Stomach (tissue), 9 donors: ENCODE data around the gene CBLB. TPM values are rescaled to one million over a fixed set of nuclear protein-coding genes. Genes with fewer than 3 reads are reported as not detected.

Experiments
- DNase-seq, 2 donors: peaks; one replicate each; pipeline versions ENCODE4 v3.0.0 to v3.0.0-alpha.2; 2013 to 2019
- H3K27ac ChIP-seq, 5 donors: fragments of 200-600 bp in 4 of 5; sonication (generic) in 4 of 5; one replicate each; pipeline ENCODE4 v1.5.1; 2013 to 2019; ENCODE audit warnings: mild to moderate bottlenecking in 1 of 5, moderate library complexity in 1 of 5
- H3K27me3 ChIP-seq, 3 donors: fragments of 200-600 bp; sonication (generic); one replicate each; pipeline ENCODE4 v1.5.1; 2017 to 2019; ENCODE audit warnings: mixed run types in 1 of 3
- H3K36me3 ChIP-seq, 4 donors: fragments of 200-600 bp; sonication (generic); 1 replicate in 3 of 4; 2 replicates in 1 of 4; pipeline ENCODE4 v1.5.1; 2016 to 2019
- H3K4me1 ChIP-seq, 4 donors: fragments of 200-600 bp; sonication (generic); one replicate each; pipeline ENCODE4 v1.5.1; 2016 to 2019
- H3K4me3 ChIP-seq, 4 donors: fragments of 200-600 bp; sonication (generic) in 3 of 4; one replicate each; pipeline ENCODE4 v1.5.1; 2016 to 2019; ENCODE audit warnings: mild to moderate bottlenecking in 1 of 4
- H3K9me3 ChIP-seq, 4 donors: fragments of 200-600 bp; sonication (generic); one replicate each; pipeline ENCODE4 v1.5.1; 2016 to 2019
- CTCF ChIP-seq, 7 experiments: fragments of 450-650 bp in 4 of 7; fragments of 200-600 bp in 3 of 7; sonication (generic) in 3 of 7; IDR thresholded peaks; one replicate each; pipeline ENCODE4 v1.5.1; 2016 to 2019; ENCODE audit warnings: antibody characterized with exemption in 7 of 7, control low read depth in 2 of 7, mild to moderate bottlenecking in 1 of 7
- EP300 ChIP-seq: sonication (generic); formaldehyde crosslinking; IDR thresholded peaks from one replicate; pipeline ENCODE4 v1.6.1; 2017; ENCODE audit warnings: antibody characterized with exemption
- POLR2A ChIP-seq, 4 donors: fragments of 450-650 bp; IDR thresholded peaks; one replicate each; pipeline ENCODE4 v1.6.1; 2016; ENCODE audit warnings: antibody characterized with exemption in 4 of 4, control low read depth in 2 of 4, mild to moderate bottlenecking in 1 of 4, moderate library complexity in 1 of 4
- POLR2AphosphoS5 ChIP-seq, 3 donors: sonication (generic); formaldehyde crosslinking; IDR thresholded peaks; one replicate each; pipeline ENCODE4 v1.6.1; 2016; ENCODE audit warnings: antibody characterized with exemption in 3 of 3
- WGBS, 5 donors: extraction: QIAGEN DNeasy Blood & Tissue Kit in 3 of 5; methylation state at CpG; one replicate each; pipeline versions ENCODE4 v1.1.5 to v1.1.7; 2013 to 2018; 5-methylcytosine and 5-hydroxymethylcytosine counted together
- intact Hi-C: fragments of 100-400 bp; cut with DNase I; formaldehyde crosslinking; loops from one replicate; pipeline ENCODE4 v1.15.1; 2023; ENCODE audit warnings: low total_unique reads
- polyA plus RNA-seq, 3 donors: library from polyadenylated mRNA; stranded (reverse); fragments of 200-250 nt; gene quantifications; one replicate each; pipeline ENCODE4 v1.2.3, GENCODE V29; 2013
- total RNA-seq, 5 donors: library from RNA; depleted of rRNA; stranded (reverse); fragments of >200 nt; gene quantifications; one replicate each; pipeline versions ENCODE4 v1.1.0 to v1.2.3, GENCODE V29; 2014 to 2016
- donor health status: healthy with polysubstance abuse.
- donor health status: Bipolar disorder and iron deficiency.
- donor health status: healthy.

CBLB gene
- total and polyA plus RNA-seq, 8 donors: 6.9 to 94.4 (median 46.0) TPM

- peaks cover 15 to 58% (median 36%) of the 10 kb centered on the region in 4 donors for H3K4me1 ChIP-seq
- no peaks in the 10 kb centered on the region for H3K27me3 ChIP-seq
- DNase-seq: no peak
- intact Hi-C loops: no loop called here
- no peak overlapping the region for H3K4me3 ChIP-seq
- TF ChIP-seq CTCF (IDR thresholded peaks at IDR 0.05) (no peak), POLR2AphosphoS5 (IDR thresholded peaks at IDR 0.05) (no peak), EP300 (no peak), POLR2A (IDR thresholded peaks at IDR 0.05) (no peak)
- peaks cover 0 to 6% (median 1%) of the 10 kb centered on the region in 4 donors for H3K36me3 ChIP-seq
- H3K27ac ChIP-seq: peak overlapping the region in 1 of 5 donors; percentile 38
- no peaks in the 10 kb centered on the region for H3K9me3 ChIP-seq
- 78 to 90% (median 83%) methylated on average over 3 of the region's 3 CpGs for WGBS, 5 donors
Measured at GRCh38 chr3:105834768-105835167, 34.0 kb downstream of the CBLB start.

GRCh38 chr3:105832644-105833043, 36.2 kb downstream of the CBLB start:
- peaks cover 14 to 57% (median 26%) of the 10 kb centered on the region in 4 donors for H3K4me1 ChIP-seq
- H3K27me3 ChIP-seq: no peaks in the 10 kb centered on the region
- TF ChIP-seq POLR2A (IDR thresholded peaks at IDR 0.05) (no peak), POLR2AphosphoS5 (IDR thresholded peaks at IDR 0.05) (no peak), EP300 (no peak), CTCF (IDR thresholded peaks at IDR 0.05) (no peak)
- no peaks in the 10 kb centered on the region for H3K9me3 ChIP-seq
- no peak for DNase-seq
- H3K4me3 ChIP-seq: no peak overlapping the region
- H3K36me3 ChIP-seq: peaks cover 0 to 3% (median 0%) of the 10 kb centered on the region in 4 donors
- intact Hi-C loops: no loop called here
- H3K27ac ChIP-seq: no peak overlapping the region
- WGBS, 5 donors: 65 to 82% (median 67%) methylated on average over 4 of the region's 4 CpGs

DNA sequence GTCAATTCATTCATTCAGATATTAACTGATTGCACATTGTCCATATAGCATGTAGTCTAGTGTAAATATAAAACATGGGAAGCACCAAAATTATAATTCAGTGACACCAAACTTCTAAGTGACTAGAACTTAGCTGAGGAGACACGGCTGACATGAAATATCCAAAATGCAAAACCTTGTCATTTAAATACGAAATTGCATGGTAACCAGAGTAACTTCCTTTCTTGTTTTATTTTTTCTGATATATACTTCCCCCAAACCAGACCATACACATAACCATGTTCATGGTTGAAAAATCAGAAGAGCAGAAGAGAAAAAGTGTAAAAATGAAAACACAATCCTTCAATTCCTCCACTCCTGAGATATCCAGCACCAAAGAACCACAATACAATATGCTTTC, 38.0 kb downstream of the CBLB start:
- Histone ChIP-seq H3K27ac (no peak overlapping the region), H3K4me3 (no peak overlapping the region), H3K27me3 (no peaks in the 10 kb centered on the region), H3K36me3 (peaks cover 0 to 3% (median 0%) of the 10 kb centered on the region in 4 donors), H3K9me3 (no peaks in the 10 kb centered on the region), H3K4me1 (peaks cover 3 to 39% (median 15%) of the 10 kb centered on the region in 4 donors)
- TF ChIP-seq POLR2AphosphoS5 (IDR thresholded peaks at IDR 0.05): no peak
- no peak for TF ChIP-seq CTCF (IDR thresholded peaks at IDR 0.05)
- TF ChIP-seq POLR2A (IDR thresholded peaks at IDR 0.05): no peak
- no peak for TF ChIP-seq EP300
- intact Hi-C loops: no loop called here
- no peak for DNase-seq
- 85 to 93% (median 91%) methylated on average over 2 of the region's 2 CpGs for WGBS, 5 donors

GRCh38 chr3:105829871-105830622, 38.8 kb downstream of the CBLB start:
- WGBS, 5 donors: 64 to 86% (median 77%) methylated on average over 4 of the region's 4 CpGs
- H3K4me3 ChIP-seq: no peak overlapping the region
- peak in 1 of 2 donors; percentile 46 for DNase-seq
- intact Hi-C loops: no loop called here
- no peaks in the 10 kb centered on the region for H3K9me3 ChIP-seq
- TF ChIP-seq EP300: no peak
- no peak for TF ChIP-seq CTCF (IDR thresholded peaks at IDR 0.05)
- TF ChIP-seq POLR2AphosphoS5 (IDR thresholded peaks at IDR 0.05): no peak
- TF ChIP-seq POLR2A (IDR thresholded peaks at IDR 0.05): no peak
- H3K4me1 ChIP-seq: peaks cover 0 to 35% (median 8%) of the 10 kb centered on the region in 4 donors
- H3K27ac ChIP-seq: peak overlapping the region in 1 of 5 donors; percentile 15
- H3K27me3 ChIP-seq: no peaks in the 10 kb centered on the region
- peaks cover 0 to 3% (median 0%) of the 10 kb centered on the region in 4 donors for H3K36me3 ChIP-seq
